Lung (tissue), 12 donors: Measurements from ENCODE around the gene IFI44L. TPM values are rescaled to one million over a fixed set of nuclear protein-coding genes. Genes with fewer than 3 reads are reported as not detected.

Experiments used
- ATAC-seq: fragments of 200-7000 bp; cut with Tn5 transposase; one replicate; pipeline ENCODE4 v1.9.1; 2020; ENCODE audit warnings: moderate number of reproducible peaks; ENCODE audit not compliant: insufficient read depth, low FRiP score
- DNase-seq, 3 donors: peaks; one replicate each; pipeline ENCODE4 v3.0.0-alpha.2; 2013 to 2017
- H3K27ac ChIP-seq, 2 donors: one replicate each; pipeline ENCODE4 v1.5.1; 2013; ENCODE audit warnings: mild to moderate bottlenecking in 2 of 2, moderate library complexity in 2 of 2, control low read depth in 1 of 2, inconsistent platforms in 1 of 2, low read depth in 1 of 2, low read length in 1 of 2
- H3K27me3 ChIP-seq, 3 donors: one replicate each; pipeline ENCODE4 v1.5.1; 2013; ENCODE audit warnings: low read length in 2 of 3; ENCODE audit not compliant: control insufficient read depth in 3 of 3, insufficient read depth in 3 of 3
- H3K36me3 ChIP-seq, 4 donors: one replicate each; pipeline ENCODE4 v1.5.1; 2013; ENCODE audit warnings: low read length in 4 of 4, mild to moderate bottlenecking in 1 of 4, moderate library complexity in 1 of 4; ENCODE audit not compliant: control insufficient read depth in 4 of 4, insufficient read depth in 4 of 4
- H3K4me1 ChIP-seq, 5 donors: one replicate each; pipeline ENCODE4 v1.5.1; 2013; ENCODE audit warnings: low read length in 5 of 5, mild to moderate bottlenecking in 2 of 5, moderate library complexity in 1 of 5; ENCODE audit not compliant: control insufficient read depth in 5 of 5, insufficient read depth in 5 of 5
- H3K4me3 ChIP-seq: one replicate; pipeline ENCODE4 v1.5.1; 2013; ENCODE audit warnings: mild to moderate bottlenecking, control low read depth, moderate library complexity
- H3K9ac ChIP-seq, 2 donors: one replicate each; pipeline ENCODE4 v1.5.1; 2013; ENCODE audit warnings: low read length in 2 of 2, control low read depth in 1 of 2; ENCODE audit not compliant: insufficient read depth in 1 of 2
- H3K9me3 ChIP-seq, 4 donors: one replicate each; pipeline ENCODE4 v1.5.1; 2013; ENCODE audit warnings: low read length in 3 of 4, mild to moderate bottlenecking in 1 of 4, moderate library complexity in 1 of 4; ENCODE audit not compliant: control insufficient read depth in 4 of 4, insufficient read depth in 3 of 4
- WGBS, 2 donors: extraction: QIAGEN DNeasy Blood & Tissue Kit; methylation state at CpG; one replicate each; pipeline ENCODE4 v1.1.7; 2013; 5-methylcytosine and 5-hydroxymethylcytosine counted together
- polyA plus RNA-seq, 2 donors: library from polyadenylated mRNA; stranded (reverse); fragments of 200-250 nt; gene quantifications; one replicate each; pipeline ENCODE4 v1.2.1, GENCODE V29; 2013
- total RNA-seq, 2 donors: library from RNA; depleted of rRNA in 1 of 2; stranded (reverse); fragments of >200 nt in 1 of 2; gene quantifications; one replicate each; pipeline ENCODE4 v1.2.1, GENCODE V29; 2014 to 2021
- TF ChIP-seq, protein P1 (sequence below): IDR thresholded peaks from 2 replicates; pipeline ENCODE4 v1.5.1; 2012; ENCODE audit warnings: mild to moderate bottlenecking; ENCODE audit errors: control extremely low read depth, extremely low read depth
- donor health status: control.
- donor health status: control.
- donor health status: Bipolar disorder and iron deficiency.
- donor health status: healthy.
- donor health status: DM: yes; HTN: yes; CAD: no.

Gene IFI44L
- total and polyA plus RNA-seq, 4 donors, result 3.3 to 11.8 (median 7.3) TPM

DNA sequence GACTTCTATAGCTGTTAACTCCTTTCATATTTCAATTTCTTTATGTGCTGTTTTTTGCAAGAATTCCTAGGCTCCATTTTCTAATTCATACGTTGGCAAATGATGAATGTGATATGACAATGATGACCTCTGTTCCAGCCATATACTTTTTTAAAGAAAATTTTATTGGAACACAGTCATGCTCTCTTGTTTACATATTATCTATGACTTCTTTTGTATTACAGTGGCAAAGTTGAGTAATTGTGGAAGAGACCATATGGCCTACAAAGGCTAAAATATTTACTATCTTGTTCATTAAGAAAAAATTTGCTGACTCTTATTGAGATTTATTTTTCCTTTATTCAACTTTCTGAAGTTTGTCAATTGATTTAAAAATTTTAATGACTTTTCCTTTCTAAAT lies 7.1 kb downstream of the IFI44L start:
- peaks cover 0 to 3% (median 0%) of the 10 kb centered on the region in 5 donors for H3K4me1 ChIP-seq
- no peaks in the 10 kb centered on the region for H3K36me3 ChIP-seq
- DNase-seq (no peak), ATAC-seq (no peak)
- no peak overlapping the region for H3K27ac ChIP-seq
- no peak overlapping the region for H3K9ac ChIP-seq
- TF ChIP-seq, protein P1, sequence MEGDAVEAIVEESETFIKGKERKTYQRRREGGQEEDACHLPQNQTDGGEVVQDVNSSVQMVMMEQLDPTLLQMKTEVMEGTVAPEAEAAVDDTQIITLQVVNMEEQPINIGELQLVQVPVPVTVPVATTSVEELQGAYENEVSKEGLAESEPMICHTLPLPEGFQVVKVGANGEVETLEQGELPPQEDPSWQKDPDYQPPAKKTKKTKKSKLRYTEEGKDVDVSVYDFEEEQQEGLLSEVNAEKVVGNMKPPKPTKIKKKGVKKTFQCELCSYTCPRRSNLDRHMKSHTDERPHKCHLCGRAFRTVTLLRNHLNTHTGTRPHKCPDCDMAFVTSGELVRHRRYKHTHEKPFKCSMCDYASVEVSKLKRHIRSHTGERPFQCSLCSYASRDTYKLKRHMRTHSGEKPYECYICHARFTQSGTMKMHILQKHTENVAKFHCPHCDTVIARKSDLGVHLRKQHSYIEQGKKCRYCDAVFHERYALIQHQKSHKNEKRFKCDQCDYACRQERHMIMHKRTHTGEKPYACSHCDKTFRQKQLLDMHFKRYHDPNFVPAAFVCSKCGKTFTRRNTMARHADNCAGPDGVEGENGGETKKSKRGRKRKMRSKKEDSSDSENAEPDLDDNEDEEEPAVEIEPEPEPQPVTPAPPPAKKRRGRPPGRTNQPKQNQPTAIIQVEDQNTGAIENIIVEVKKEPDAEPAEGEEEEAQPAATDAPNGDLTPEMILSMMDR, result no peak
- 66 to 72% methylated on average over 1 of the region's 1 CpG for WGBS, 2 donors
- no peak overlapping the region for H3K4me3 ChIP-seq
- no peaks in the 10 kb centered on the region for H3K9me3 ChIP-seq
- no peaks in the 10 kb centered on the region for H3K27me3 ChIP-seq

DNA sequence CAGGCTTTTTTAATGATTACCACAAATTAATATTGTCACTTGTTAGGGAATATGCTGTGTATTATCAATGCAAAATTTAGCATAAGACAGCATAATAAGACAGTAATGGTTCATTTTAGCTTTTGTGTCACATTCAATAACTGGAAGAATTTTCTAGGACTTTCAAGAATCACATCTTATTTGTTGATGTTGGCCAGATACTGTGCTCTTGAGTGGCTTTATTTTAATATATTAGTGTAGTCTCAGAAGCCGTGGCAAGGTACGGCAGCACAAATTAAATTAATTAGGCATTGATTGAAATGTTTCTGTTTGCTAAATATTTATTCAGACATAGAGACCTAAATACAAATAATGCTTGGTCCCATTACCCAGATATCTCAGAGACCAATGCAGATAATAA lies 10.4 kb downstream of the IFI44L start:
- no peak overlapping the region for H3K27ac ChIP-seq
- 91 to 97% methylated on average over 2 of the region's 2 CpGs for WGBS, 2 donors
- TF ChIP-seq, protein P1, result no peak
- H3K4me3 ChIP-seq, result no peak overlapping the region
- H3K27me3 ChIP-seq, result no peaks in the 10 kb centered on the region
- DNase-seq (no peak), ATAC-seq (no peak)
- no peaks in the 10 kb centered on the region for H3K4me1 ChIP-seq
- H3K36me3 ChIP-seq, result no peaks in the 10 kb centered on the region
- H3K9me3 ChIP-seq, result peaks cover 0 to 2% (median 0%) of the 10 kb centered on the region in 4 donors
- no peak overlapping the region for H3K9ac ChIP-seq

DNA sequence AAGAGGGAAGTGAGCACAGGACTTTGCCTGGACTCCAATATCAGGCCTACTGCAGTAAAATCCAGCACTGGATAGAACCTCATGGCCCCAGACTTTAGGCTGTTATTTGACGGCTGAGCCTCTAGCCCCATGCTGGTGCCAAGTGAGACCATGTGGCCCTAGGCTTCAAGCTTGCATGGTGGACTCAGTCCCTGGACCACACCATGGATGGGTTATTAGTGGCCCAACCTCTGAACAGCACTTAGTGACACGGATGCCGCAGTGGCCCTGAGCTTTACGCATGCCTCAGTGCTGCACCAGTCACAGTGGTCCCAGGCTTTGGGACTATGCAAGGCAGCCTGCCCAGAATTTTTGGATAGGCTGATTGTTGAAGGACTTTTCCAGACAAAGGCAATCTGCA lies 13.0 kb downstream of the IFI44L start:
- no peak for ATAC-seq
- H3K36me3 ChIP-seq, result no peaks in the 10 kb centered on the region
- no peak overlapping the region for H3K27ac ChIP-seq
- no peak overlapping the region for H3K9ac ChIP-seq
- TF ChIP-seq, protein P1, result no peak
- peaks cover 0 to 2% (median 0%) of the 10 kb centered on the region in 4 donors for H3K9me3 ChIP-seq
- H3K4me1 ChIP-seq, result no peaks in the 10 kb centered on the region
- 97 to 99% methylated on average over 4 of the region's 4 CpGs for WGBS, 2 donors
- no peak overlapping the region for H3K4me3 ChIP-seq
- no peak for DNase-seq
- H3K27me3 ChIP-seq, result no peaks in the 10 kb centered on the region

DNA sequence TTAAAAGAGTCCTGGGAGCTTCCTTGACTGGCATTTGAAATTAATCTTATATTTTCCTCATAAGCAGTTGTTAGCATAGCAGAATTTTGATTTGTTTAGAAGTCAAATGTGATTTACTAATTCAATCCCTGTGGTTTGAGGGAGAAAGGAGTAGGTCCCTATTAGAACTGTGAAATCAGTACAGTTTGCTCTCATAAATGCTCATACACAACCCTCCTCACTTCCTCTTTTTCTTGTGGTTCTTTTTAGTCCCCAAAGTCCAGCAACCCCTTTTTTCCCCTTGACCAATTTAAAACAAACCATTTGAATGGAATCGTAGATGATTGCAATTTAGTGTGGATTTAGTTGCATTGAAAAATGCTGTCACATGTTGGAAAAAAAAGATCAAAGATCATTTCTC lies 20.2 kb downstream of the IFI44L start:
- H3K4me3 ChIP-seq, result no peak overlapping the region
- no peak overlapping the region for H3K9ac ChIP-seq
- H3K27me3 ChIP-seq, result no peaks in the 10 kb centered on the region
- no peak overlapping the region for H3K27ac ChIP-seq
- peaks cover 0 to 5% (median under 1%) of the 10 kb centered on the region in 4 donors for H3K36me3 ChIP-seq
- peaks cover 0 to 2% (median 0%) of the 10 kb centered on the region in 4 donors for H3K9me3 ChIP-seq
- peaks cover 0 to 2% (median 0%) of the 10 kb centered on the region in 5 donors for H3K4me1 ChIP-seq
- DNase-seq (no peak), ATAC-seq (no peak)
- WGBS, 2 donors, result 88 to 91% methylated on average over 1 of the region's 1 CpG
- TF ChIP-seq, protein P1, result no peak
